NCI-H2107 (cell line): ENCODE measurements around the gene CD151.

ENCODE experiments used
- DNase-seq: peaks from one replicate; lab custom pipeline; 2025; lab: John Stamatoyannopoulos, UW

The CD151 gene

GRCh38 chr11:797296-798092 lies 35.3 kb upstream of the CD151 start:
- peak; percentile 47 for DNase-seq

GRCh38 chr11:798093-798713 lies 34.5 kb upstream of the CD151 start, which contains the start of gene SLC25A22:
SLC25A22 (minus strand) TSS chr11:798281; CDS start chr11:795006, 3,275 bp downstream.
- DNase-seq, result peak; percentile 41

GRCh38 chr11:799641-800316 lies 33.0 kb upstream of the CD151 start:
- no peak for DNase-seq

- no peak for DNase-seq
Observed at GRCh38 chr11:800473-800872, 32.3 kb upstream of the CD151 start.

DNA sequence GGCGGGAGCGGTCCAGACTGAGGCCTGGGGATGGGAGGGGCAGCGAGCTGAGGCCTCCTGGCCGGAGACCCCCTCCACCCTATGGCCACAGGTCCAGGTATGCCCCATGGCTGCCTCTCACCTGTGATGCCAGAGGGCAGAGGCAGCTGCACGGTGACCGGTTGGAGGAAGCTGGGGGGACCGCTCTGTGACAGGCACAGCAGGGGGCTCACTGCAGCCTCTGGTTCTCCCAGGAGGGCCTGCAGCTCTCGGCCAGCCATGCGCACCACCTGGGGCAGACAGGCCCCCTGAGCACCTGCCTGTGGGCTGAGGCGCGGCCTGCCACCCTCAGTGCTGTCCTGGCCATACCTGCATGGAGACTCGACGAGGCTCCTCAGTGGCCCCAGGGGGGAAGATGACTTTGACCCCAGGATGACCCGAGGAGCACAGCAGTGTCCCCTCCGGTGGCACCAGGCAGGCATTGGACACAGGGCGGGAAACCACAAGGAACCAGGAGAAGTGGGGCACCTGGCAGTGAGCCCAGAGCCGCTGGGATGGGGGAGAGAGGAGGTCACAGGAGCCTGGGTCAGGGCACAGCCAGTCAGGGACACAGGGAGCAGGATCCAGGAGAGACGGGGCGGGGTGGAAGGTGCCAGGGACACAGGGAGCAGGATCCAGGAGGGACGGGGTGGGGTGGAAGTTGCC lies 31.5 kb upstream of the CD151 start:
- DNase-seq, result no peak

- DNase-seq, result no peak
Observed at GRCh38 chr11:802018-802617, 30.6 kb upstream of the CD151 start.

GRCh38 chr11:802693-803466 lies 29.9 kb upstream of the CD151 start:
- DNase-seq, result no peak

DNA sequence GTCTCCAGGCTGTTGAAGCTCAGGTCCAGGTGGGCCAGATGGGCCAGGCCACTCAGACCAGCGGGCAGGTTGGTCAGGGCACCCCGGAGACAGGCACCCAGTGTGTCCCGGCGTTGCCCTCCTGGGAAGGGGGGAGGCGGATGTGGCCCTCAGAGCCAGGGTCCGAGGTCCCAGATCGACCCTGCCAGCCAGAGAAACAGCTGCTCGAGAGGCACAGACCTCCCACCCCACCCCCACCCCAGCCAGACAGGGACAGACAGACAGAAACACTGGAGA lies 29.3 kb upstream of the CD151 start:
- no peak for DNase-seq

DNA sequence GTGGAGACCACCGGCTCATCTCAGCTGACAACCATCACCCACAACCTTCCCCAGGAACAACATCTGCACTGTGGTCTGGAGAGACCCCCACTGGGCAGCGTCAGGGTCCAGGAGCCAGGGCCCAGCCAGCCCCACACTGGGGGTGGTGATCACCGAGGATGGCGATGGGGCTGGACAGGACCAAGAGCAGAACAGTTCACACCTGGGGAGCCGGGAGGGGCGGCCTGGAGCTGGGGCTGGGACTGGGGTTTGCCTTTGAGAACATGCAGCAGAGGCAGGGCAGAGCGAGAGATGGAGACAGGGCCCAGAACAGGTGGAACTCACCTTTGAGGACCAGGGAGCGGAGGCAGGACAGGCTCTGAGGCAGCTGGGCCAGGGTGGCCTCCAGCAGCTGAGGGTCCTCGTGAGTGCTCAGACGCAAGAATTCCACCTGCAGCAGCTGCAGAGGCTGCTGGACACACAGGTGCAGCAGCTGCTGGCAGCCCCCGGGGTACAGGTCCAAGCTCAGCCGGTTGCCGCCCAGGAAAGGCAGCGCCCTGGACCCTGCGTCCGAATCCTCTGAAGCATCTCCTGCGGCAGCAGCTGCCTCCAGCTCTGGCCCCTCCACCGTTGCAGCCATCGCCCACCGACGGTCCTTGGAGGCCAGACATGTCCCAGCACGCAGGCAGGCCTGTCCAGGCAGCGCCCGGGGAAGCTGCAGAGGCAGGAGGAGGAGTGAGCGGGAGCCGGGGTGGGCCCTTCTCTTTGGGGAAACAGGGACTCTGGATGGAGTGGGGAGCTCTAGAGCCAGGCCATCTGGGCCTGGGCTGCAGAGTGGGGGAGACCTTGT lies 28.8 kb upstream of the CD151 start:
- DNase-seq, result no peak

DNA sequence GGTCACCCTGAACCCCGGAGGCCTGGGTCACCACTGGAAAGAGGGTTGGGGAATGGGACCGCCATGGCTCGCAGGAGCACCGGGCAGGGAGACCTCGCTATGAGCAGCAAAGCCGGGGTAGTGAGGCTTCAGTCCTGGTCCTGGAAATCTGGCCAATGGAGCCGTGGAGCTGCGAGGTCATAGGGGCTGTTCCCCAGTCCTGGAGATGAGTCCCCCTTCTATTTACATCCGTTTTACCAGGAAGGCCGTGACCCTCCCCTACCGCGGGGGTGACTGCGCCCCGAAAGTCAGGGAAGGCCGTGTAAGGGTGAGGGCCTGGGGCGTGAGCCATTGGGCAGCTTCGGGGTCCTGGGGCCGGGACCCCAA lies 28.2 kb upstream of the CD151 start:
- no peak for DNase-seq

DNA sequence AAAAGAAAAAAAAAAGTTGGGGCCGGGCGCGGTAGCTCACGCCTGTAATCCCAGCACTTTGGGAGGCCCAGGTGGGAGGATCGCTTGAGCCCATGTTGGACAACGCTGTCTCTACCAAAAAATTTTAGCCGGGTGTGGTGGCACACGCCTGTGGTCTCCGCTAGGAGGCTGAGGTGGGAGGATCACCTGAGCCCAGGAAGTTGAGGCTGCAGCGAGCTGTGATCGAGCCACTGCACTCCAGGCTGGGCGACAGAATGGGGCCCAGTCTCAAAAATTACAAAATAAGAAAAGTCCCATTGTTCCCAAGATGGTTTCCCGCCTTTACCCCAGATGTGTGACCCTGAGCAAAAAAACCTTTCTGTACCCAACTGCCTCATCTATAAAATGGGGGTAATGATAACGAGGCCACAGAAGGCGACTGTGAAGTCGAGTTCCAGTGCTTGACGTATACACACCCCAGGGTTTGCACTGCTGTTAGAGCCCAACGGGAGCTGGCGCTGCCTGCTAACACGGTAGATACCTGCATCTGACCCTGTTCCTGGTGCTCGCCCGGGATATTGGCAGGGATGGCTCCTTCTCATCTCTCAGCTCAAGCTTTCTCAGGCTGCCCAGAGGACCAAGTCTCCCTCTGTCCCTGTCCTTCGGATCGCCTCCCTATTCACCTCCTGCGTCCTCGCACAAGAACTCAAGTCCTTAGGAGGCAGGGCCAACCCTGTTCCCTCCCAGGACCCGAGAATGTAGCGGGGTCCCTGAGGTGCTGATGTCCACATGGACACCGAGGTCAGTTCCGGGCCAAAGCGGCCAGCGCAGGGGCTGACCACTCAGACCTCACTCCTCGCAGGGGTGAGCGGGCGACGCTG lies 24.1 kb upstream of the CD151 start:
- no peak for DNase-seq

DNA sequence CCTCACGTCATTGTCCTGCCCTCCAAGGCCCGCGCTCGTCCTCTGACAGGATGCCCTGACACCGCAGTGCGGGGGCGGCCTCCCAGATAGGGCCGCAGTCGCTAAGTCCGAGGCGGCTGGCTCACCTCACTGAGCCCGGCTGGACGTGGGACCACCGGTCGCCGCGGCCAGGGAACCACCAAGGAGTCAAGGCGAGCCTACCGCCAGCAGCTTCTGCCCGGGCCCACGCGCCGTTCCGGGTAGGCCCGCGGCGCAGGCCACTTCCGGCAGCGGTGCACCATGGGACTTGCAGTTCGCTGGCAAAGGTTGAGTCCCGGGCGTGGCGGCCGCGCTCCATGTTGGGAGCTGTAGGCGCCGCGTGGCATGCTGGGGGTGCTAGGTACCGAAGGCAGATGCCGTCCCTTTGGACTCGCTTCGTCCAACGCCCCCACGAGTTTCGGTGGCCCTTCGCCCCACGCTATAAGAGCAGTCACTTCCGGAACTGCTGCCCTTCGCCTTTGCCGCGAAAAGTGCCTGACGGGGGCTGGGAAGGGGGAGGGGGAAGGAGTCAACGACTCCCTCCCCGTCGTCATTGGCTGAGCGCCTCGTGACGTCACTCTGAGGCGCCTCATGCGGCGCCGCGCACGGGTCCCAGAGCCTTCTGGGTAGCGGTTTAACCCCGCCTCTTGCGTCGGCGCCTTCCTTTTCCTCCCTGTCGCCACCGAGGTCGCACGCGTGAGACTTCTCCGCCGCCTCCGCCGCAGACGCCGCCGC lies 23.3 kb upstream of the CD151 start, which contains the start of gene RPLP2:
RPLP2 (plus strand) TSS at position 681 of the 753 bp plus-strand sequence. CDS start 268 bp downstream, outside the sequence.
- peak; percentile 89 for DNase-seq

DNA sequence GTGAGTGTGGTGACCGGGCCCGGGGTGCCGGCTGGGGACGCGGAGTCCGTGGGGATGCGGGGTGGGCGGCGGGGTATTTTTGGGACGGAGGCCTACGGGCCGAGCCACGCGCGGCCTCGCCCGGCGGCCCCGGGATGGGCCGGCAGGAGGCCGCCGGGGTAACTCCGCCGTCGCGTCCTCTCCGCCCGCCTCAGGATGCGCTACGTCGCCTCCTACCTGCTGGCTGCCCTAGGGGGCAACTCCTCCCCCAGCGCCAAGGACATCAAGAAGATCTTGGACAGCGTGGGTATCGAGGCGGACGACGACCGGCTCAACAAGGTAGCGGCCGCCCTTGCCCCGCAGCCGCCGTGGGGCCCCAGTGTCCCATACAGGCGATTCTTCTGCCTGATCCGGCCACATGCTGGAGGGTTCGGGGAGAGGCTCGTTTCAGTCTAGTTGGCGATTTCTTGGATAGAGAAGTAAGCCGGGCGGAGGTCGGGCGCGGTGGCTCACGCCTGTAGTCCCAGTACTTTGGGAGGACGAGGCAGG lies 22.6 kb upstream of the CD151 start:
- no peak for DNase-seq

DNA sequence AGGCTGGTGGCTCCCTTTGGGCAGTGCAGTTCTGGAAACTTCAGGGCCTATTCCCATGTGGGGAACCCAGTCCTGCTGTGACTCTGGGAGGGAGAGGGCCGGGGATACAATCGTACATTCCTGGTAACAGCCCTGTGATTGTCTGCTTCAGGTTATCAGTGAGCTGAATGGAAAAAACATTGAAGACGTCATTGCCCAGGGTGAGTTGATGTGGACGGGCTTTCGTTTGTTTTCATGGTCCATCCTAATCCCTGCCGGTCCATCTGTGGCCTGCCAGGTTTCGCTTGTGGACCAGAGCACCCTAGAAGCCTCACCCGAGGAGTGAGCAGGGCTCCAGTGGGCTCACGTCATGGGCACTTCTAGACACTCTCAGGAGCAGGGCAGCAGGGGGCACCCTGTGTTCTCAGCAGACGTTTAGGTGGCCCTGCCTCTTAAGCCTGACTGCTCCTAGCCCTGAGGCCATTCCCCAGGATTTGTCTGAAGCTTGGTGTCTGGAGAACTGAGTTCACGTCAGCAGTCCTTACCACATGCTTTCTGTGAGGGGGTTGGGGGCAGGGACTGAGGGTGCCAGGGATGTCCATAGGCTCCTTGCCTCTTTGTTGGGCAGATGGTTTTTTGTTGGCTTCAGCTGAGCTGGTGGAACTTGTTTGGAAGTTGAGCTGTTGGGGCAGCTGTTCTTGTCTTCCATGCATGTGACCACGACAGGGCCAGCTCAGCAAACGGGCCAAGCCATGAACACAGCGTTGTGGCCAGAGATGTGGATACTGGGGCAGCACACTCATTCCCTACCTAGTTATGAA lies 21.1 kb upstream of the CD151 start:
- DNase-seq, result no peak

DNA sequence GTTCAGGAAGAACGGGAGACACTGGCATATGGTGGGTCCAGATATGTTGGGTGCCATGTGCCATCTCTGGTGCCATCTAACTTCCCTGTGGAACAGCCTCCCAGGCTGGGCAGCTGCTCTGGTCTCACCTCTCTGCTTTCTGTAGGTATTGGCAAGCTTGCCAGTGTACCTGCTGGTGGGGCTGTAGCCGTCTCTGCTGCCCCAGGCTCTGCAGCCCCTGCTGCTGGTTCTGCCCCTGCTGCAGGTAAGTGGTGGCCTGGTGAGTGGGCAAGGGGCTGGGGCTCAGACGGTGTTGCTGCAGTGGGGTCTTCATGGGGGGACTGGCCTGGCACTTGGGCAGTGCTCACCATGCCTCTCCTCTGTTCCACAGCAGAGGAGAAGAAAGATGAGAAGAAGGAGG lies 20.4 kb upstream of the CD151 start:
- DNase-seq, result no peak

- DNase-seq, result no peak
Observed at GRCh38 chr11:813072-813455, 19.7 kb upstream of the CD151 start.

- no peak for DNase-seq
Observed at GRCh38 chr11:813456-814096, 19.2 kb upstream of the CD151 start.
